HG02798 (cell line): ENCODE results near the gene RALGAPA2.
A peak's percentile ranks its signal among the peaks of the same experiment; 100 is the strongest.

Source experiments
- ATAC-seq: cut with Tn5 transposase; IDR thresholded peaks from one replicate; pipeline ENCODE4 v1.9.1; 2021; ENCODE audit warnings: mild to moderate bottlenecking; ENCODE audit not compliant: unreplicated experiment, poor library complexity

The RALGAPA2 gene

GRCh38 chr20:20637998-20638725 lies 74.3 kb downstream of the RALGAPA2 start:
- no peak for ATAC-seq

DNA sequence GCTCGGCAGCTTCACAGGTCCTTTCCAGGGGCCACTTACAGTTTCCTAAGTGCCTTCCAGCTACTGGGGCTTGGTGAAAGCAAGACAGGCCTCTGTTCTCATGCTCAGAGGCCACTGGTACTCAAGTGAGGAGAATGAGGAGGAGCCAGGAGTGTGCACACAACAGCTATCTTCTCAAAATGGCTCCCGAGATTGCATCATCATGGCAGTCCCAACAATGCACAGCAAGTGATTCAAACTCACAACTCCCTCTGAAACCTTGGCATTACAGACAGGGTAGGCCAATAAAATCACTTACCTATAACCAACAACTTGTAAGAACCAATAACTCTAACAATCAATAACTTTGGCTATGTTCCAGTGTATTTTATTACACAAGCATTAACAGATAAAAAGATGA lies 77.4 kb downstream of the RALGAPA2 start:
- ATAC-seq = no peak

DNA sequence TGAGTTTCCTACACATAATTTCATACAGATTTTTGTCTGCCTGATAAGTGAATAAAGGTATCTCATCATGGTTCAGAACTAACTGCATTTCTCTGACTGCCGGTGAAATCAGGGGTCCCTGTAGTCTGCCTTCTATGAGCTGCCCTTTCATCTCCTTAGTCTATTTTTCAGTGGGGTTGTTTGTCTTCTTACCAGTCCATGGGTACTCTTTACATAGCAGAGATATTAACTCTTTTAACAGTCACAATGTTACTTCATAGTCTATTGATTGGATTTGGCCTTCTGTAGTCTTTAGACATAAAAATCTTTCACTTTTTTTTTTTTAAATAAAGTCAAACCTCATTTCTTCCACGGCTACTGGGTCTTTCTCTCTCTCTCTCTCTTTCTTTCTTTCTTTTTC lies 79.8 kb downstream of the RALGAPA2 start:
- no peak for ATAC-seq

GRCh38 chr20:20630551-20630950 lies 81.9 kb downstream of the RALGAPA2 start:
- ATAC-seq = no peak

GRCh38 chr20:20629556-20630188 lies 82.8 kb downstream of the RALGAPA2 start:
- ATAC-seq = no peak

- no peak for ATAC-seq
Observed at GRCh38 chr20:20628314-20628713, 84.1 kb downstream of the RALGAPA2 start.

DNA sequence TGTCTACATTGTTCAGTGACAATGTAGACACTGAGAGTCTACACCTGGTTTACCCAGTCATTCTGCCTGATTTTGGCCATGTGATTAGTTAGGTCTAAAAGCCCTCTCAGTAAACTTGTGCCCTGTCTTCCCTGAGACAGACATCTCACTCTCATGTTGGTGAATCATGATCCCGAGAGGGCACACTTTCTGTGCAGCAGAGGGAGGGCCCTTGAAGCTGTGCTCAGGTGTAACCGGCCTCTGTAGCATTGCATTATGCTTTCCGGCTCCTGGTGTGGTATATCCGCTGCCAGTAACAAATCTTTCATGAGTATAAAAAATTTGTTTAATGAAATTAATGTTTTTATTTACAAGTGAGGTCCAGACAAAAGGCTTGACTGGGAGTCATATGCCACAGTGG lies 85.0 kb downstream of the RALGAPA2 start:
- no peak for ATAC-seq

GRCh38 chr20:20624914-20625313 lies 87.5 kb downstream of the RALGAPA2 start:
- no peak for ATAC-seq

DNA sequence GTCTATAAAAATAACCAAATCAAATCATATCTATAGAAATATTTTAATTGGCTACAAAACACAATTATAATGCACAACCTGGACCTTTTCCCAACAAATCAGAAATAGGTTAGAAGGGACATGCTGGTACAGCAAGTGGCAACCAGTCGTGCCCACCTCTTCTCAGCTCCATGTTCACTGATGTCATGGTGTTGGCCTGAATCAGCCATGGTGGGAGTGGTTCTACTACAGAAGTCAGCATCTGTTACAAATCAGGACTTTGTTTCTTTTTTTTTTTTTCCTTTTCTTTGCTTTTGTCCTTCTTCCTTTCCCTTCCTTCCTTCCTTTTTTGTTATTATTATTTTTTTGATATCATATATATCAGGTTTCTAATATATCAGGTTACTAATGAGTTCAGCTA lies 91.2 kb downstream of the RALGAPA2 start:
- no peak for ATAC-seq

DNA sequence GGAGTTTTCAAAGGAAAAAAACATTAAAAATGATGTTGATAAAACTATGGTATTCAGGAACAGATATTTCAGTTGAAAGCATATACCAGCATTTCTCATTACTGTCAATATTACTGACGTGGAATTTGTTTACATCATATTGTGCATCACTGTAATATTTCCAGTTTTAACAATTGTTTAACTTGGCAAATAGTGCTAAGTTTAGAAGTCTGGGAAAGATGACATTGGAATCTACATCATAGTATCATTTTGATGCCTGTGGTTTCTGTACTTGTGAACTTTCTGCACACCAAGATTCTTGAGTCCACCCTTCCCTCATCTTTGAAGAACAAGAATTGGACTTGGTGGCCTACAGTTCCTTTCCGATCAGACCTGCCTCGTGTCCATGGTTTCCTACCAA lies 98.1 kb downstream of the RALGAPA2 start:
- no peak for ATAC-seq

DNA sequence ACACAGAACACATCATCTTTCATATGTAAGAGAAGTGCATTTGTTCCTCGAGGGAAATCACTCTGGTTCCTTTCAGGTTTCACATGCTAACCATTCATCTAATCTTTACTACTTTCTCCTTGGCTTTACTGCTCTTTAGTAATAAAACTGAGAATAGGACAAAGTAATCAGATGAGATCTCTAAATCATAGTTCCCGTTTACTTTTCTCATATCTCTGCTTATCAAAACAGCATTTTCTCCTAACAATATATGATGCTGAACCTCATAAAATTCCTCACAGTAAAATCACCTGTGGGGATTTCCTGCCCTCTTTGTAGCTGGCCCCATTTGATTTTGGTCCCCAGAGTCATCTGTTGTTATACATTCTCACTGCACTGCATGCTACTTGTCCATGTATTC lies 100.2 kb downstream of the RALGAPA2 start:
- no peak for ATAC-seq

DNA sequence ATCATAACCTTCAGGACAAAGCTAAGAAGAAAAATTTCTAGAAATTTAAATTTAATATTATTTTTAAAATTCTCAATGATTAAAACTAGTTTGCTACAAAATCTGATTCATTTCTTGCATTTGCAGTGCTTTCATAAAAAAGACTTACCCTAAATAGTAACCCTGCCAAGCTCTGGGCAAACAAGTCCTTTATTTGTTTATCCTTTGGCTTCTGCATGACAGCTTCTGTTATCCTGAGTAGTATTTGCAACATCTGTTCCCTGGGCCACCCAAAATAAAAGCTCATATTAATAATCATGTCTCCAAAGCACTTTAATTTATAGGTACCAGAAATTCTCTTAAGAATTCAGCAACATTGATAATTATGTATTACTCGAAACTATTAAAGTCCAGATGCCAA lies 101.3 kb downstream of the RALGAPA2 start:
- no peak for ATAC-seq

GRCh38 chr20:20609522-20609921 lies 102.9 kb downstream of the RALGAPA2 start:
- no peak for ATAC-seq

- no peak for ATAC-seq
Observed at GRCh38 chr20:20608641-20609040, 103.8 kb downstream of the RALGAPA2 start.

GRCh38 chr20:20608041-20608440 lies 104.4 kb downstream of the RALGAPA2 start:
- ATAC-seq = no peak

GRCh38 chr20:20606881-20607280 lies 105.6 kb downstream of the RALGAPA2 start:
- ATAC-seq = no peak

DNA sequence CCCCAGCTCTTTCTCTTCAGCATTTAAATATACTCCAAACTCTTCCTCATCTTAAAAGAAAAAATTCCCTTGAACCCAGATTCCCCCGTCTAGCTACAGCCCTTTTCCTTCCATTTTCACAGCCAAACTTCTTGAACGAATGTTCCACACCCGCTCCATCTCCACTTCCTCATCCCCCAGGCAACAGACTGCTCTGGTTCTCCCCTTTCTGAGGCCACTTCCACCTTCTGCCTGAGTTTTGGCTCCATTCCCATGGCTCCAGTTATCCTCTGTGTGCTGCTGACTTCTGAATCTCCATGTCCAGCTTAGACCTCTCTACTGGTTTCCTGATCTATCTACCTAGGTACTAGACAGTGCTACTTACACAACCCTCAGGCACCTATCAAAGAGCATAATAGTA lies 106.4 kb downstream of the RALGAPA2 start:
- ATAC-seq = no peak

DNA sequence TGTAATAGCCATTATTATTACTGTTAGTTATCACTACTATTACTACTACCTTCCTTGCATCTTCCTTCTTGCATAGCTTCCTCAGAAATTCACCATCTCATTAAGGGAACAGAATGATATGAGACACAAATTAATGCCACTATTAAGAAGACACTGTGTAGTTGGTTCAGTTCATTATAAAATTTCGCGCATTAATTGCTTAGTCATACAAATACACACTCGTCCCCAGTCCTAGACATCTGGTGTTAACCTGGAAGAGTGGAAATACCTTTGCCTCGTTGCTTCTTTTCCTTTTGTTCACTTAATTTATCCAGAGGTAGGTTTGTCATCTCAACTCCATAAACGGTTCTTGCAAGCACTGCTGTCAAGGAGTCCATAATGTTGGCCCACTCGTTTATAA lies 107.5 kb downstream of the RALGAPA2 start:
- no peak for ATAC-seq

DNA sequence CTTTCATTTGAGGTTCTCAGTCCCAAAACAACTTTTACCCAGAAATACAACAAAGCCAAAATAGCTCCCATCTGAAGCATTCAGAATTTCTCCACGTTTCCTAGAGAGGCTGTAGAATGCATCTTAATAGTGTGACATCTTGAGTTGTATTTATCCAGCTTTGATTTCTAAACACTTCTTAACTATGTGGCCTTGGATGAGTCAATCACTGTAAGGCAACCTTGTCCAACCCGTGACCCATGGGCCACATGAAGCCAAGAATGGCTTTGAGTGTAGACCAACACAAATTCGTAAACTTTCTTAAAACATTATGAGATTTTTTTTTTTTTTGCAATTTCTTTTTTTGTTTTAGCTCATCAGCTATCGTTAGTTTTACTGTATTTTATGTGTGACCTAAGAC lies 108.1 kb downstream of the RALGAPA2 start:
- ATAC-seq = no peak

- peak; percentile 99 for ATAC-seq
Observed at GRCh38 chr20:20603339-20603990, 109.0 kb downstream of the RALGAPA2 start.

DNA sequence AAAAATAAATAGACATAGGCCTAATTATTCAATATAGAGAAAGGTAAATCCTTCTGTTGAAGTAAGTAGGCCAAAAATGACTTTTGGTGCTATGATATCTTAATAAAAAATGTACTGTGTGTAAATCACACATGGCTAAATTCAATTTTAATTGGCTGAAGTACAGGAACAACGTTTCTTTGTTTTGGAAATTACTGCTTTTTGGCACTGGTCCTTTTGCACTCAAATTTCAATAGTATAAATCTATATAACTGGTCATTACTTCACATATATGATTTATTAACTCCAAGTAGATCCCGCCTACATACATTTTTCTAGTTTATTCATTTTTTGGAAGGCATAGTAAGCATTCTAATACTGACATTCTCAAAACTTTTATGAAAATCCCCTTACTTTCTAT lies 114.5 kb downstream of the RALGAPA2 start:
- no peak for ATAC-seq

- ATAC-seq = no peak
Observed at GRCh38 chr20:20594171-20594530, 118.3 kb downstream of the RALGAPA2 start.
